PFSK-1 (cell line): Measurements from ENCODE around the gene CXCR6.

Experiments used
- FOXP2 ChIP-seq: optimal IDR thresholded peaks from 2 replicates; pipeline ENCODE3; 2011; ENCODE audit warnings: borderline replicate concordance, control low read depth, inconsistent platforms; ENCODE audit not compliant: insufficient read depth; ENCODE audit errors: extremely low read length, extremely low read depth
- POLR2AphosphoS5 ChIP-seq: IDR thresholded peaks from 2 replicates; pipeline ENCODE4 v1.6.1; 2012; ENCODE audit warnings: low read depth, mild to moderate bottlenecking, control low read depth, low read length, moderate library complexity
- REST ChIP-seq, 2 experiments: IDR thresholded peaks; 2 replicates each; pipeline versions ENCODE4 v1.6.1 to v1.8.0; 2011 to 2012; ENCODE audit warnings: low read depth in 2 of 2, low read length in 2 of 2, control low read depth in 1 of 2, inconsistent platforms in 1 of 2, mild to moderate bottlenecking in 1 of 2, moderate library complexity in 1 of 2; ENCODE audit not compliant: insufficient read depth in 1 of 2
- SIN3A ChIP-seq: IDR thresholded peaks from 2 replicates; pipeline ENCODE4 v1.6.1; 2012; ENCODE audit warnings: mild to moderate bottlenecking, low read length, moderate library complexity, borderline replicate concordance; ENCODE audit not compliant: insufficient read depth
- TAF1 ChIP-seq: IDR thresholded peaks from 2 replicates; pipeline ENCODE4 v1.6.1; 2012; ENCODE audit warnings: low read length, control low read depth, borderline replicate concordance; ENCODE audit not compliant: insufficient read depth

The CXCR6 gene

GRCh38 chr3:45904931-45905330, 38.3 kb upstream of the CXCR6 start:
- TF ChIP-seq FOXP2 = no peak
- no peak for TF ChIP-seq SIN3A
- no peak for TF ChIP-seq REST (IDR thresholded peaks at IDR 0.05; ENCODE audit: insufficient read depth in 1 of 2, low read depth in 2 of 2, low read length in 2 of 2)
- no peak for TF ChIP-seq POLR2AphosphoS5
- TF ChIP-seq TAF1 = no peak

GRCh38 chr3:45905755-45906154, 37.5 kb upstream of the CXCR6 start:
- TF ChIP-seq FOXP2 = no peak
- TF ChIP-seq SIN3A = no peak
- TF ChIP-seq REST (IDR thresholded peaks at IDR 0.05; ENCODE audit: insufficient read depth in 1 of 2, low read depth in 2 of 2, low read length in 2 of 2) = no peak
- TF ChIP-seq POLR2AphosphoS5 = no peak
- no peak for TF ChIP-seq TAF1

GRCh38 chr3:45906681-45907407, 36.4 kb upstream of the CXCR6 start:
- TF ChIP-seq FOXP2 (no peak), POLR2AphosphoS5 (no peak), TAF1 (no peak), SIN3A (no peak), REST (IDR thresholded peaks at IDR 0.05; ENCODE audit: insufficient read depth in 1 of 2, low read depth in 2 of 2, low read length in 2 of 2) (no peak)

GRCh38 chr3:45907769-45908705, 35.2 kb upstream of the CXCR6 start:
- TF ChIP-seq POLR2AphosphoS5 (no peak), SIN3A (no peak), REST (IDR thresholded peaks at IDR 0.05; ENCODE audit: insufficient read depth in 1 of 2, low read depth in 2 of 2, low read length in 2 of 2) (no peak), FOXP2 (no peak), TAF1 (no peak)
